ENCODE measurements around the gene WDR90.

DNA sequence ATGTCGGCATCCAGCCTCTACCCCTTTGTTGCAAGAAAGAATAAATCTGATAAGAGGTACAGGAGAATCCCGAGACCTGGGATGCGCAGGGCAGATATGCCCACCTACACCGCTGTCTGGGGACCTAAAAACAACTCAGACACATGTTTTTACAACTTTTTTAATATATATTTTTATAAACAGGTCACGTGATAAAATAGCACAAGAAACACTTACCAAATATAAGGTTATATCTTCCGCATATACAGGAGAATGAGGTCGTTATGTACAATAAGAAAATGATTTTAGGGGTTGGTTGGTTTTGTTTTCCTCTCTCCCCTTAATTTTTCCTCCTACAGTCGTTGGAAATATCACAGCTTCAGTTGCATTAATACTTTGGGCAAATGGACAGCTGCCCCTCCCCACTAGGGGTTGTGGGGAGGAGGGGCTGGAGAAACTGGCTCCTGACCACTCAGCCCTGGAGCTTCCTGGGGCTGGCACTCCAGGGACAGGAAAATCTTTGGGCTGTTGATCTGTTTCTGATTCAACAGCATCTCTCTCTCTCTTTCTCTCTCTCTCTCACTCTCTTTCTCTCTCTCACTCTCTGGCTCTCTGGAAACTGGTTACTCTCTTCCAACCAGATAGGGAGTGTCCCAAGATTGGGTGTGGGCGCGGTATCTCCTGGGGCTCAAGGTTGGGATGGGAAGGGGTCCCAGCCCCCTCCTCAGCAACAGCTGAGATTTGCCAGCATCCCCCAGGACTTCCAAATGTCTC lies 43.4 kb downstream of the WDR90 start:
- TF ChIP-seq CTCF (IDR thresholded peaks at IDR 0.05) (no peak), POLR2A (IDR thresholded peaks at IDR 0.05) (no peak), POLR2AphosphoS5 (IDR thresholded peaks at IDR 0.05; ENCODE audit: insufficient read depth in 1 of 2, low read depth in 1 of 2) (no peak)
